PFSK-1 (cell line): ENCODE measurements around the gene AKR1E2.

Experiments
- FOXP2 ChIP-seq: optimal IDR thresholded peaks from 2 replicates; pipeline ENCODE3; 2011; ENCODE audit warnings: borderline replicate concordance, control low read depth, inconsistent platforms; ENCODE audit not compliant: insufficient read depth; ENCODE audit errors: extremely low read length, extremely low read depth
- POLR2AphosphoS5 ChIP-seq: IDR thresholded peaks from 2 replicates; pipeline ENCODE4 v1.6.1; 2012; ENCODE audit warnings: low read depth, mild to moderate bottlenecking, control low read depth, low read length, moderate library complexity
- REST ChIP-seq, 2 experiments: IDR thresholded peaks; 2 replicates each; pipeline versions ENCODE4 v1.6.1 to v1.8.0; 2011 to 2012; ENCODE audit warnings: low read depth in 2 of 2, low read length in 2 of 2, control low read depth in 1 of 2, inconsistent platforms in 1 of 2, mild to moderate bottlenecking in 1 of 2, moderate library complexity in 1 of 2; ENCODE audit not compliant: insufficient read depth in 1 of 2
- SIN3A ChIP-seq: IDR thresholded peaks from 2 replicates; pipeline ENCODE4 v1.6.1; 2012; ENCODE audit warnings: mild to moderate bottlenecking, low read length, moderate library complexity, borderline replicate concordance; ENCODE audit not compliant: insufficient read depth
- TAF1 ChIP-seq: IDR thresholded peaks from 2 replicates; pipeline ENCODE4 v1.6.1; 2012; ENCODE audit warnings: low read length, control low read depth, borderline replicate concordance; ENCODE audit not compliant: insufficient read depth

GRCh38 chr10:4839353-4839752, 13.3 kb downstream of the AKR1E2 start:
- TF ChIP-seq POLR2AphosphoS5 (no peak), SIN3A (no peak), REST (IDR thresholded peaks at IDR 0.05; ENCODE audit: insufficient read depth in 1 of 2, low read depth in 2 of 2, low read length in 2 of 2) (no peak), TAF1 (no peak), FOXP2 (no peak)
